RWPE1 (cell line): Measurements from ENCODE around the gene STK32B.

ENCODE experiments used
- CTCF ChIA-PET: fragments of 350-600 bp; sonication (Branson Sonifier 250); formaldehyde crosslinking; extraction: SDS; loops from one replicate; lab custom pipeline; 2021; lab: Yijun Ruan, JAX
- POLR2A ChIA-PET: fragments of 400-600 bp; formaldehyde crosslinking; extraction: SDS; loops from one replicate; lab custom pipeline; 2020; ENCODE audit warnings: antibody characterized with exemption; ENCODE audit not compliant: low non-redundant PET; lab: Yijun Ruan, JAX
- DNase-seq: peaks from one replicate; pipeline ENCODE4 v3.0.0; 2012; ENCODE audit warnings: low spot score
- H3K27ac ChIP-seq: fragments of 450-650 bp; 2 replicates; pipeline ENCODE4 v1.5.1; 2017
- CTCF ChIP-seq: fragments of 450-650 bp; conservative IDR thresholded peaks from 2 replicates; pipeline ENCODE4 v1.5.1; 2017; ENCODE audit warnings: low read depth, mild to moderate bottlenecking

Gene STK32B

GRCh38 chr4:5122114-5122513, 70.8 kb downstream of the STK32B start:
- ChIA-PET CTCF (no interaction called here), POLR2A (no interaction called here)
- no peak for DNase-seq
- TF ChIP-seq CTCF: no peak
- H3K27ac ChIP-seq: no peak overlapping the region

- ChIA-PET CTCF (no interaction called here), POLR2A (no interaction called here)
- no peak overlapping the region for H3K27ac ChIP-seq
- no peak for DNase-seq
- no peak for TF ChIP-seq CTCF
These were observed 73.6 kb downstream of the STK32B start for GRCh38 chr4:5124876-5125275.

- ChIA-PET CTCF (no interaction called here), POLR2A (no interaction called here)
- H3K27ac ChIP-seq: no peak overlapping the region
- no peak for DNase-seq
- no peak for TF ChIP-seq CTCF
These were observed 74.0 kb downstream of the STK32B start for GRCh38 chr4:5125321-5125720.

GRCh38 chr4:5126231-5126630, 75.0 kb downstream of the STK32B start:
- POLR2A ChIA-PET: no interaction called here

GRCh38 chr4:5126857-5127256, 75.6 kb downstream of the STK32B start:
- no peak for TF ChIP-seq CTCF
- no peak for DNase-seq
- POLR2A ChIA-PET: no interaction called here
- no peak overlapping the region for H3K27ac ChIP-seq
- CTCF ChIA-PET: no interaction called here

More at GRCh38 chr4:5126231-5126630, 75.0 kb downstream of the STK32B start:
- no peak for DNase-seq
- no peak overlapping the region for H3K27ac ChIP-seq
- TF ChIP-seq CTCF: no peak
- CTCF ChIA-PET: no interaction called here

GRCh38 chr4:5127556-5127955, 76.3 kb downstream of the STK32B start:
- H3K27ac ChIP-seq: no peak overlapping the region
- ChIA-PET CTCF (interaction anchor here (0.5 kb wide), 1 partner anchor 24 kb away, joined by 3 read pairs; no protein-coding TSS in a partner anchor), POLR2A (no interaction called here)
- no peak for DNase-seq
- no peak for TF ChIP-seq CTCF

- H3K27ac ChIP-seq: no peak overlapping the region
- no peak for DNase-seq
- no peak for TF ChIP-seq CTCF
- ChIA-PET CTCF (no interaction called here), POLR2A (no interaction called here)
These were observed 77.3 kb downstream of the STK32B start for GRCh38 chr4:5128569-5128968.
